ENCODE results near the gene CHN2. TPM values are rescaled to one million over a fixed set of nuclear protein-coding genes. Genes with fewer than 3 reads are reported as not detected.

CHN2 gene
- total RNA-seq, 1 donor from 2014 or later, result 14.2 TPM

DNA sequence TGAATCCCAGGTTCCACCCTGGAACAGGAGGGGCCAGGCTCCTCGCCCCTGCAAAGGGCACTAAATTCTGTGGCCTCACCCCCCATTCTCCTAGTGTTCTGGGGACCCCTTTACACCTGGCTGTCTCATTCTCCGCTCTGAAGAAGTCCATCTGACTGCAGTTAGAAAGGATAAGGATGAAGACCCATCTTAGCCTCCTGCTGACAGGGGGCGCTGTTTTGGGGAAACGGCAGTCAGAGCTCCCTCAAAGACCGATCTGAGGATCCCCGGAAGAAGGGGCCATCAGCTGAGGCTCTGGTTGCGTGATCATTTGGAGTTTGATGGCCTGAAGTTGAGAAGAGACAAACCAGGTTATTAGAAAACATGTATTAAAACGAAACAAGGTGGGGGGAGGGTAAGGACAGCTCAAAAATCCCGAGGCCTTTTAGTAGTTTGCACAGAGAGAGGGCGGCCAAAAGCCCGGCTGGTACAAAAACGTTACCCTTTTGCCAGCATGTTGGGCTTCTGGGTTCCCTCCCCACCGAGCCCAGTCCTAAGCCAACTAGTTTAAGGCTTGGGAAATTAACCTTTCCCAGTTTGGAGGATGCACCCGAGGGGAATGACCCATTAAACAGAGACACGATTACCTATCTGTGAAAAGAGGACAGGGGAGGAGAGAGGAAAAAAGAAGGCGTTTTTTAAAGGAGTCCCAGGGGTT, 102.8 kb downstream of the CHN2 start:
- Histone ChIP-seq H3K4me3 (no peak overlapping the region), H3K27me3 (ENCODE audit: low read depth) (no peaks in the 10 kb centered on the region), H3K27ac (no peak overlapping the region), H3K9me3 (no peaks in the 10 kb centered on the region), H3K36me3 (no peaks in the 10 kb centered on the region), H3K4me1 (no peaks in the 10 kb centered on the region)
- no peak for ATAC-seq
- DNase-seq, result no peak
- intact Hi-C loops (cut with DNase I), result no loop called here
- TF ChIP-seq, protein P1, sequence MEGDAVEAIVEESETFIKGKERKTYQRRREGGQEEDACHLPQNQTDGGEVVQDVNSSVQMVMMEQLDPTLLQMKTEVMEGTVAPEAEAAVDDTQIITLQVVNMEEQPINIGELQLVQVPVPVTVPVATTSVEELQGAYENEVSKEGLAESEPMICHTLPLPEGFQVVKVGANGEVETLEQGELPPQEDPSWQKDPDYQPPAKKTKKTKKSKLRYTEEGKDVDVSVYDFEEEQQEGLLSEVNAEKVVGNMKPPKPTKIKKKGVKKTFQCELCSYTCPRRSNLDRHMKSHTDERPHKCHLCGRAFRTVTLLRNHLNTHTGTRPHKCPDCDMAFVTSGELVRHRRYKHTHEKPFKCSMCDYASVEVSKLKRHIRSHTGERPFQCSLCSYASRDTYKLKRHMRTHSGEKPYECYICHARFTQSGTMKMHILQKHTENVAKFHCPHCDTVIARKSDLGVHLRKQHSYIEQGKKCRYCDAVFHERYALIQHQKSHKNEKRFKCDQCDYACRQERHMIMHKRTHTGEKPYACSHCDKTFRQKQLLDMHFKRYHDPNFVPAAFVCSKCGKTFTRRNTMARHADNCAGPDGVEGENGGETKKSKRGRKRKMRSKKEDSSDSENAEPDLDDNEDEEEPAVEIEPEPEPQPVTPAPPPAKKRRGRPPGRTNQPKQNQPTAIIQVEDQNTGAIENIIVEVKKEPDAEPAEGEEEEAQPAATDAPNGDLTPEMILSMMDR (IDR thresholded peaks at IDR 0.05), result no peak

DNA sequence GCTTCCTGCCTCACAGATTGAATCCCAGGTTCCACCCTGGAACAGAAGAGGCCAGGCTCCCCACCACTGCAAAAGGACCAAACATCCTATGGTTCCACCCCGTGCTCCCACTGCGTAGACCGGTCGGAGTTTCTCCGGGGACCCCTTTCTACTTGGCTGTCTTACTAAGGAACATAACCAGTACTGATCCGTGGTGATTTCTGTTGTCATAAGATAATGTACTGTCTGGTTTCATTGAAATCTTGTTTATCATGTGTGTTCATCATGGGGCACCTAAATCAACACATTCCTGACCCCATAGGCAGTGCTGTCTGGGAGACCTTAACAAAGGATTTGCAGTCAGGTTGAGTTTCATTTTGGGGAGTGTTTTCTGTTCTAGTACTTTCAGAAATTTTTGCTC, 104.5 kb downstream of the CHN2 start:
- no peaks in the 10 kb centered on the region for H3K36me3 ChIP-seq

DNA sequence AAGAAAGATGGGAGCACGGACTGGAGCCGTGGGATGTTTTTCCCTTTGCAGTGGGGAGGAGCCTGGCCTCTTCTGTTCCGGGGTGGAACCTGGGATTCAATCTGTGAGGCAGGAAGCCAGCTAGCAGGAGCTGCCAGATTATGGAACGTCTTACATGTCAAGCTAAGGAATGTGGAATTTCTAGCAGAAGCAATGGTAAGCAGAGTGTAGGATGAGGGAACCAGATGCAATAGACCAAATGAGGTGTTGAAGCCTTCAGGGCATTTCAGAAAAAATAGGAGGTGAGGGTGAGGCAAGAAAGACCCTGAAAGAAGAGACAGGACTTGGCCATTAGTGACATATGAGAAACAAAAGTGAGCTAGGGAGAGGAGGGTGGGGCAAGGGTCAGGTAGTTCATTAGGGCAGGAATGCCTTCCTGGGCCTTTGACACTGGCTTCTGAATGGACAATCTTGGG, 105.5 kb downstream of the CHN2 start:
- TF ChIP-seq, protein P1 (IDR thresholded peaks at IDR 0.05), result no peak

More for the DNA sequence above, 104.5 kb downstream of the CHN2 start:
- intact Hi-C loops (cut with DNase I), result no loop called here
- Histone ChIP-seq H3K9me3 (no peaks in the 10 kb centered on the region), H3K4me1 (no peaks in the 10 kb centered on the region), H3K27me3 (ENCODE audit: low read depth) (no peaks in the 10 kb centered on the region), H3K27ac (no peak overlapping the region), H3K4me3 (no peak overlapping the region)
- no peak for ATAC-seq
- TF ChIP-seq, protein P1 (IDR thresholded peaks at IDR 0.05), result no peak
- no peak for DNase-seq

DNA sequence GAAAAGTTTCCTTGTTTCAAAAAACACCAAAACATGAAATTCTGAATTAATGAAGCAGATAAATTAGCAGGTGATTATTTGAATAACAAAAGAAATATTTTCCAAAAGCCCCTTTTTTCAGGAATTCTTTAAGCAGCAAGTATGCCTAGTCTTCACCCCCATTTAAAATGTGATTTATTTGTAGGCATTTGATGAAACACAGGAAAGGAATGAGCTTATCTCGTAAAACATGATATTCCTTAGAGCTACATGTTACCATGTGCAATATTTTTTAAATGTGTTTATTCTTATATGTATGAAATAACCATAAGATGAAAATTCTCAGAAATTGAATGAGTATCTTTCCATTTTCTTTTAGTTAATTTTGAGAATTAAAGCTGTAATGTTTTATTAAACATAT, 106.1 kb downstream of the CHN2 start:
- no peak overlapping the region for H3K27ac ChIP-seq
- H3K4me1 ChIP-seq, result no peaks in the 10 kb centered on the region
- ATAC-seq (no peak), DNase-seq (no peak)
- TF ChIP-seq, protein P1 (IDR thresholded peaks at IDR 0.05), result no peak
- H3K27me3 ChIP-seq (ENCODE audit: low read depth), result no peaks in the 10 kb centered on the region
- intact Hi-C loops (cut with DNase I), result no loop called here
- no peak overlapping the region for H3K4me3 ChIP-seq
- H3K36me3 ChIP-seq, result no peaks in the 10 kb centered on the region
- H3K9me3 ChIP-seq, result no peaks in the 10 kb centered on the region

More for the DNA sequence above, 105.5 kb downstream of the CHN2 start:
- intact Hi-C loops (cut with DNase I), result no loop called here
- H3K36me3 ChIP-seq, result no peaks in the 10 kb centered on the region
- no peaks in the 10 kb centered on the region for H3K9me3 ChIP-seq
- no peaks in the 10 kb centered on the region for H3K27me3 ChIP-seq (ENCODE audit: low read depth)
- H3K27ac ChIP-seq, result no peak overlapping the region
- H3K4me1 ChIP-seq, result no peaks in the 10 kb centered on the region
- no peak overlapping the region for H3K4me3 ChIP-seq
- DNase-seq (no peak), ATAC-seq (no peak)

DNA sequence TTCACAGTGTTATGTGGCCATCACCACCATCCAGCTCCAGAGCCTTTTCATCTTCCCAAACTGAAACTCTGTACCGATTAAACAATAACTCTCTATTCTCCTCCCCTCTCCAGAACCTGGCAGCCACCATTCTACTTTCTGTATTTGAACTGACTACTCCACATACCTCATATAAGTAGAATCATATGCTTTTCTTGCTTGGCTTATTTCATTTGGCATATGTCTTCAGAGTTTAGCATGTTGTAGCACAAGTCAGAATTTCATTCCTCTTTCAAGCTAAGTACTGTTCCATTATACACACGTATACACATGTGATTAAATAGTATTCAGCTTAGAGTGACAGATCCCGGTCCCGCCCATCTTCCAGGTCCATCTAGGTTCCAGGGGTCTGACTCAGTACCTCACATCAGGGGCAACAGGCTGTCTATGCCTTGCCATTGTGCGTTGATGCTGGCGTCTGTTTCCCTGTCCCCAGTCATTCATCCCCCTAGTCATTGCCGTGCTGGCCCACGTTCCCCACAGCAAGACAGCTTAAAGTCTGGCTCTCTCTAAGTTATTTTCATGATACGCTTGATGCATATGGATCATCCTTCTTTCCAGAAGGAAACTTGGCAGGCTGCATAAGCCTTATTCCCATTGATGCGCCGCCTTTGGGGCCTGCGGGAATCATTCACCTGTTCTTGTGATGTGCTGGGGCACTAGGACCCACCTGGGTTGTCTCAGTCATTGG, 108.3 kb downstream of the CHN2 start:
- H3K4me3 ChIP-seq, result no peak overlapping the region
- H3K9me3 ChIP-seq, result no peaks in the 10 kb centered on the region
- no peak for DNase-seq
- H3K4me1 ChIP-seq, result no peaks in the 10 kb centered on the region
- TF ChIP-seq, protein P1 (IDR thresholded peaks at IDR 0.05), result no peak
- H3K27ac ChIP-seq, result no peak overlapping the region
- H3K27me3 ChIP-seq (ENCODE audit: low read depth), result no peaks in the 10 kb centered on the region
- H3K36me3 ChIP-seq, result no peaks in the 10 kb centered on the region
- intact Hi-C loops (cut with DNase I), result no loop called here
- ATAC-seq, result no peak
